Right lobe of liver (tissue), 6 donors: ENCODE results near the gene IL34. TPM values are rescaled to one million over a fixed set of nuclear protein-coding genes. Genes with fewer than 3 reads are reported as not detected.

Source experiments
- ATAC-seq, 4 donors: fragments of 200-7000 bp; cut with Tn5 transposase; one replicate each; pipeline ENCODE4 v1.9.1; 2020; ENCODE audit warnings: mild to moderate bottlenecking in 4 of 4, moderate library complexity in 4 of 4
- DNase-seq, 3 donors: peaks; one replicate each; pipeline ENCODE4 v3.0.0-alpha.2; 2020
- H3K27ac ChIP-seq, 3 donors: fragments of 200-600 bp; one replicate each; pipeline ENCODE4 v1.8.0; 2022
- H3K27me3 ChIP-seq, 2 donors: fragments of 200-600 bp; one replicate each; pipeline ENCODE4 v1.8.0; 2022
- H3K36me3 ChIP-seq, 4 donors: fragments of 200-600 bp; sonication (generic) in 1 of 4; one replicate each; pipeline versions ENCODE4 v1.5.1 to v1.8.0; 2017 to 2022; ENCODE audit warnings: control low read depth in 1 of 4
- H3K4me1 ChIP-seq, 4 donors: fragments of 200-600 bp; sonication (generic) in 1 of 4; one replicate each; pipeline versions ENCODE4 v1.5.1 to v1.8.0; 2017 to 2022; ENCODE audit warnings: control low read depth in 1 of 4
- H3K4me3 ChIP-seq, 3 donors: fragments of 200-600 bp; one replicate each; pipeline ENCODE4 v1.8.0; 2022
- H3K9me3 ChIP-seq, 4 donors: fragments of 200-600 bp; sonication (generic) in 1 of 4; one replicate each; pipeline versions ENCODE4 v1.5.1 to v1.8.0; 2017 to 2022; ENCODE audit warnings: control low read depth in 1 of 4
- POLR2A ChIP-seq: fragments of 450-650 bp; IDR thresholded peaks from one replicate; pipeline ENCODE4 v1.6.1; 2017; ENCODE audit warnings: antibody characterized with exemption, mild to moderate bottlenecking
- WGBS: methylation state at CpG from one replicate; pipeline ENCODE4 v1.1.6; 2018; ENCODE audit warnings: low coverage, low lambda C conversion rate; ENCODE audit not compliant: insufficient coverage; ENCODE audit errors: missing lambda C conversion rate; 5-methylcytosine and 5-hydroxymethylcytosine counted together
- intact Hi-C, 2 donors: fragments of 100-400 bp; cut with DNase I; formaldehyde crosslinking; loops; one replicate each; pipeline versions ENCODE4 v1.11.2 to v1.14.1; 2022
- total RNA-seq, 6 experiments: library from RNA; depleted of rRNA in 2 of 6; stranded (reverse); fragments of >200 nt in 2 of 6; fragmentation: NEBNext Ultra II Directional in 3 of 6; extraction: Animal tissue kit (Norgen Biotek cat#: 25700) in 3 of 6; gene quantifications; one replicate each; pipeline versions ENCODE4 v1.1.0 to v1.2.4, GENCODE V29; 2016 to 2023
- TF ChIP-seq, protein P1 (sequence below), 4 donors: fragments of 200-600 bp in 3 of 4; fragments of 450-650 bp in 1 of 4; IDR thresholded peaks; one replicate each; pipeline versions ENCODE4 v1.5.1 to v1.8.0; 2016 to 2022; ENCODE audit warnings: antibody characterized with exemption in 4 of 4, mild to moderate bottlenecking in 2 of 4
- donor health status: DM: no; HTN: yes; CAD: no.
- donor health status: DM: no; HTN: no; CAD: no.
- donor health status: DM: no; HTN: no; CAD: no.
- donor health status: DM: no; HTN: yes; CAD: no.
- donor health status: DM: no; HTN: yes; CAD: no.

The IL34 gene
- total RNA-seq, 6 experiments from 2014 or later, result 0.27 to 1.1 (median 0.49) TPM

DNA sequence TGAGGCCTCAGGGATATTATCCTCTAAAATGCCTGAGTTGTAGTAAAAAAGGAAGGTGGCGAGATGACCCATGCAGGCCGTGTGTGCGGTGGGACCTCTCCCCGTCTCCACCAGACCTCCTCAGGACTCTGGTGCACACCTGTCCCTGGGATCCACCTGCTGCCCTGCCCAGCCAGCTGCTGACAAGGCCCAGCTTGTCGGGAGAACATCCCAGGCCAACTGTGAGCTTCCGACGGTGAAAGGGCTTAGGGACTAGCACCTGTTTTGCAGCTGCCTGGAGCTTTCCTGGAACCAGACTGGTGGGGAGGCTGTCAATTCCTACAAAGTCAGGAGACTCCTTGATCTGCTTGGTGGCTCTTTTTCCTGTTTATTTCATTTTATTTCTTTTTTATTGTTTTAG lies 11.6 kb downstream of the IL34 start:
- ATAC-seq (no peak), DNase-seq (no peak)
- H3K27ac ChIP-seq, result no peak overlapping the region
- H3K27me3 ChIP-seq, result no peaks in the 10 kb centered on the region
- H3K4me1 ChIP-seq, result peaks cover 0 to 4% (median under 1%) of the 10 kb centered on the region in 4 donors
- no peak for TF ChIP-seq POLR2A
- TF ChIP-seq, protein P1, sequence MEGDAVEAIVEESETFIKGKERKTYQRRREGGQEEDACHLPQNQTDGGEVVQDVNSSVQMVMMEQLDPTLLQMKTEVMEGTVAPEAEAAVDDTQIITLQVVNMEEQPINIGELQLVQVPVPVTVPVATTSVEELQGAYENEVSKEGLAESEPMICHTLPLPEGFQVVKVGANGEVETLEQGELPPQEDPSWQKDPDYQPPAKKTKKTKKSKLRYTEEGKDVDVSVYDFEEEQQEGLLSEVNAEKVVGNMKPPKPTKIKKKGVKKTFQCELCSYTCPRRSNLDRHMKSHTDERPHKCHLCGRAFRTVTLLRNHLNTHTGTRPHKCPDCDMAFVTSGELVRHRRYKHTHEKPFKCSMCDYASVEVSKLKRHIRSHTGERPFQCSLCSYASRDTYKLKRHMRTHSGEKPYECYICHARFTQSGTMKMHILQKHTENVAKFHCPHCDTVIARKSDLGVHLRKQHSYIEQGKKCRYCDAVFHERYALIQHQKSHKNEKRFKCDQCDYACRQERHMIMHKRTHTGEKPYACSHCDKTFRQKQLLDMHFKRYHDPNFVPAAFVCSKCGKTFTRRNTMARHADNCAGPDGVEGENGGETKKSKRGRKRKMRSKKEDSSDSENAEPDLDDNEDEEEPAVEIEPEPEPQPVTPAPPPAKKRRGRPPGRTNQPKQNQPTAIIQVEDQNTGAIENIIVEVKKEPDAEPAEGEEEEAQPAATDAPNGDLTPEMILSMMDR (IDR thresholded peaks at IDR 0.05), result no peak
- H3K36me3 ChIP-seq, result peaks cover 0 to 1% (median under 1%) of the 10 kb centered on the region in 4 donors
- intact Hi-C loops, result no loop called here
- no peaks in the 10 kb centered on the region for H3K9me3 ChIP-seq
- H3K4me3 ChIP-seq, result no peak overlapping the region
- WGBS, result 90% methylated on average over 2 of the region's 7 CpGs

DNA sequence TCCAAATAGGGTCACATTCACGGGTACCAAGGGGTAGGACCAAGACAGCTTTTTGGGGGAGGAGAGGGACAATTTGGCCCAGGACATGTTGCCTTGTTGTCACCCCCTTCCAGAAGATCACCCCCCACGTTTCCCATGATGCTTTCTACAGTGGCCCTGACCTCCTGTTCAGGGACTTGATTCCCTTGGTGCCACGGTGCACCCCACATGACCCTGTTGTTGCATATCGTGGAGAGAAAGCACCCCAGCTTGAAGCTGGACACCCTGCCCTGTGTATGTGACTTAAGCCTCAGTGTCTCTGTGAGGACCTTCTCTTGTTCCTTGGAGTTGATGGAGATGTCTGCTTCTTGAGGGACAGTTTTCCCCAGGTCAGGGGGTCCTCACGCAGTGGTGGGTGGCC lies 12.6 kb downstream of the IL34 start:
- intact Hi-C loops, result no loop called here
- Histone ChIP-seq H3K27me3 (no peaks in the 10 kb centered on the region), H3K36me3 (peaks cover 0 to 11% (median 6%) of the 10 kb centered on the region in 4 donors), H3K4me1 (peaks cover 0 to 3% (median 0%) of the 10 kb centered on the region in 4 donors), H3K4me3 (no peak overlapping the region), H3K9me3 (no peaks in the 10 kb centered on the region), H3K27ac (no peak overlapping the region)
- 65% methylated on average over 4 of the region's 5 CpGs for WGBS
- no peak for TF ChIP-seq POLR2A
- TF ChIP-seq, protein P1 (IDR thresholded peaks at IDR 0.05), result no peak
- no peak for DNase-seq
- ATAC-seq, result no peak

DNA sequence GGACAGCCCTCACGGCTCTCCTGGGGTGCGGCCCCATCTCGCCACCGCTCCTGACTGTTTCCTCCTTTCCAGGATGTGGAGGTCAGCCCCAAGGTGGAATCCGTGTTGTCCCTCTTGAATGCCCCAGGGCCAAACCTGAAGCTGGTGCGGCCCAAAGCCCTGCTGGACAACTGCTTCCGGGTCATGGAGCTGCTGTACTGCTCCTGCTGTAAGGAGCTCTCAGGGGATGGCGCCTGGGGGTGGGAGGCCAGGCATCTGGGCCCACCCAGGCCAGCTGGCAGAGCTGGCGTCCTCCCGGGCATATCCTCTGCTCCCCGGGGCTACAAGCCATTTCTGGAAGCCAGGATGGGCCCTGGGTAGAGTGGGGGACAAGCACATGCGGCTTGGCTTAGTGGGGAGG lies 13.2 kb downstream of the IL34 start:
- Histone ChIP-seq H3K36me3 (peaks cover 0 to 17% (median 10%) of the 10 kb centered on the region in 4 donors), H3K4me3 (no peak overlapping the region), H3K27me3 (no peaks in the 10 kb centered on the region), H3K4me1 (no peaks in the 10 kb centered on the region), H3K9me3 (no peaks in the 10 kb centered on the region), H3K27ac (no peak overlapping the region)
- intact Hi-C loops, result no loop called here
- ATAC-seq (no peak), DNase-seq (no peak)
- no peak for TF ChIP-seq POLR2A
- TF ChIP-seq, protein P1 (IDR thresholded peaks at IDR 0.05), result no peak
- WGBS, result no CpG with 5 or more reads among the region's 12 CpGs

DNA sequence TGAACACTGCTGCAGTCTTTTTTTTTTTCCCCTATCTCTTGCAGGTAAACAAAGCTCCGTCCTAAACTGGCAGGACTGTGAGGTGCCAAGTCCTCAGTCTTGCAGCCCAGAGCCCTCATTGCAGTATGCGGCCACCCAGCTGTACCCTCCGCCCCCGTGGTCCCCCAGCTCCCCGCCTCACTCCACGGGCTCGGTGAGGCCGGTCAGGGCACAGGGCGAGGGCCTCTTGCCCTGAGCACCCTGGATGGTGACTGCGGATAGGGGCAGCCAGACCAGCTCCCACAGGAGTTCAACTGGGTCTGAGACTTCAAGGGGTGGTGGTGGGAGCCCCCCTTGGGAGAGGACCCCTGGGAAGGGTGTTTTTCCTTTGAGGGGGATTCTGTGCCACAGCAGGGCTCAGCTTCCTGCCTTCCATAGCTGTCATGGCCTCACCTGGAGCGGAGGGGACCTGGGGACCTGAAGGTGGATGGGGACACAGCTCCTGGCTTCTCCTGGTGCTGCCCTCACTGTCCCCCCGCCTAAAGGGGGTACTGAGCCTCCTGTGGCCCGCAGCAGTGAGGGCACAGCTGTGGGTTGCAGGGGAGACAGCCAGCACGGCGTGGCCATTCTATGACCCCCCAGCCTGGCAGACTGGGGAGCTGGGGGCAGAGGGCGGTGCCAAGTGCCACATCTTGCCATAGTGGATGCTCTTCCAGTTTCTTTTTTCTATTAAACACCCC lies 13.8 kb downstream of the IL34 start:
- TF ChIP-seq, protein P1 (IDR thresholded peaks at IDR 0.05), result no peak
- TF ChIP-seq POLR2A, result no peak
- 20% methylated on average over 2 of the region's 16 CpGs for WGBS
- Histone ChIP-seq H3K27ac (no peak overlapping the region), H3K27me3 (no peaks in the 10 kb centered on the region), H3K36me3 (peaks cover 0 to 23% (median 14%) of the 10 kb centered on the region in 4 donors), H3K4me3 (no peak overlapping the region), H3K9me3 (no peaks in the 10 kb centered on the region), H3K4me1 (no peaks in the 10 kb centered on the region)
- intact Hi-C loops, result no loop called here
- ATAC-seq, result peak in 1 of 4 donors; percentile 4
- no peak for DNase-seq
